Mucosa of descending colon (tissue), 3 donors: ENCODE data around the gene FRAT2. TPM values are rescaled to one million over a fixed set of nuclear protein-coding genes. Genes with fewer than 3 reads are reported as not detected.

ENCODE experiments used
- ATAC-seq: fragments of 200-7000 bp; cut with Tn5 transposase; one replicate; pipeline ENCODE4 v1.9.1; 2020; ENCODE audit warnings: mild to moderate bottlenecking, moderate library complexity
- DNase-seq, 3 donors: peaks; one replicate each; pipeline ENCODE4 v3.0.0-alpha.2; 2020
- H3K36me3 ChIP-seq: fragments of 200-600 bp; one replicate; pipeline ENCODE4 v1.8.0; 2021; ENCODE audit warnings: low read depth, mild to moderate bottlenecking
- H3K4me1 ChIP-seq: fragments of 200-600 bp; one replicate; pipeline ENCODE4 v1.8.0; 2021; ENCODE audit warnings: low read depth, mild to moderate bottlenecking
- H3K4me3 ChIP-seq: fragments of 200-600 bp; one replicate; pipeline ENCODE4 v1.8.0; 2021; ENCODE audit warnings: mild to moderate bottlenecking
- H3K9me3 ChIP-seq: fragments of 200-600 bp; one replicate; pipeline ENCODE4 v1.8.0; 2021; ENCODE audit warnings: mild to moderate bottlenecking
- CTCF ChIP-seq: fragments of 200-600 bp; IDR thresholded peaks from one replicate; pipeline ENCODE4 v1.8.0; 2022; ENCODE audit warnings: antibody characterized with exemption, mild to moderate bottlenecking
- intact Hi-C, 2 donors: fragments of 100-400 bp; cut with DNase I in 1 of 2; cut with micrococcal nuclease in 1 of 2; formaldehyde crosslinking; loops; one replicate each; pipeline versions ENCODE4 v1.11.0 to v1.11.1; 2022; cut with DNase I, micrococcal nuclease
- total RNA-seq, 3 donors: library from RNA; stranded (reverse); fragmentation: NEBNext Ultra II Directional in 2 of 3; extraction: Animal tissue kit (Norgen Biotek cat#: 25700) in 2 of 3; gene quantifications; one replicate each; pipeline versions ENCODE4 v1.2.1 to v1.2.4, GENCODE V29; 2021 to 2023
- donor health status: DM: no; HTN: no; CAD: no; lungs with moderate emphysema.
- donor health status: DM: no; HTN: no; CAD: no.
- donor health status: DM: no; HTN: yes; CAD: no.

The FRAT2 gene
- total RNA-seq, 3 donors from 2014 or later, result 26.2 to 42.5 (median 33.3) TPM

GRCh38 chr10:97314671-97315070, 19.9 kb downstream of the FRAT2 start:
- no peak for TF ChIP-seq CTCF
- no peaks in the 10 kb centered on the region for H3K4me1 ChIP-seq
- ATAC-seq (no peak), DNase-seq (no peak)
- H3K4me3 ChIP-seq, result no peak overlapping the region
- intact Hi-C loops, result no loop called here
- H3K9me3 ChIP-seq, result no peaks in the 10 kb centered on the region
- no peaks in the 10 kb centered on the region for H3K36me3 ChIP-seq

DNA sequence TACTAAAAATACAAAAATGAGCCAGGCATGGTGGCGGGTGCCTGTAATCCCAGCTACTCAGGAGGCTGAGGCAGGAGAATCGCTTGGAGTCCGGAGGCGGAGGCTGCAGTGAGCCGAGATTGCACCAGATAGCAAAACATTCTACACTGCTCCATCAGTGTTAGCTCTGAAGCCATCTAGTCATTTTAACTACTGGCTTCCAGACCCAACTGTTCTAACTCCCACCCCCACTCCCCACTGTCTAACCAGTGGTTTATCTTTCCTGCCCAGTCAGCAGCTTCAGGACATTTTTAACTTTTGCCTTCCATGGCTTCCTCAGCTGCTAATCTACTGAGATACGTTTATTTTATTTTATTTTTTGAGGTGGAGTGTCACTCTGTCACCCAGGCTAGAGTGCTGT, 21.6 kb downstream of the FRAT2 start:
- H3K9me3 ChIP-seq, result no peaks in the 10 kb centered on the region
- DNase-seq, result no peak
- no peak for ATAC-seq
- H3K4me3 ChIP-seq, result no peak overlapping the region
- no peaks in the 10 kb centered on the region for H3K4me1 ChIP-seq
- TF ChIP-seq CTCF, result no peak
- H3K36me3 ChIP-seq, result no peaks in the 10 kb centered on the region
- intact Hi-C loops, result no loop called here

GRCh38 chr10:97311111-97311626, 23.4 kb downstream of the FRAT2 start:
- DNase-seq, result no peak
- intact Hi-C loops, result no loop called here

DNA sequence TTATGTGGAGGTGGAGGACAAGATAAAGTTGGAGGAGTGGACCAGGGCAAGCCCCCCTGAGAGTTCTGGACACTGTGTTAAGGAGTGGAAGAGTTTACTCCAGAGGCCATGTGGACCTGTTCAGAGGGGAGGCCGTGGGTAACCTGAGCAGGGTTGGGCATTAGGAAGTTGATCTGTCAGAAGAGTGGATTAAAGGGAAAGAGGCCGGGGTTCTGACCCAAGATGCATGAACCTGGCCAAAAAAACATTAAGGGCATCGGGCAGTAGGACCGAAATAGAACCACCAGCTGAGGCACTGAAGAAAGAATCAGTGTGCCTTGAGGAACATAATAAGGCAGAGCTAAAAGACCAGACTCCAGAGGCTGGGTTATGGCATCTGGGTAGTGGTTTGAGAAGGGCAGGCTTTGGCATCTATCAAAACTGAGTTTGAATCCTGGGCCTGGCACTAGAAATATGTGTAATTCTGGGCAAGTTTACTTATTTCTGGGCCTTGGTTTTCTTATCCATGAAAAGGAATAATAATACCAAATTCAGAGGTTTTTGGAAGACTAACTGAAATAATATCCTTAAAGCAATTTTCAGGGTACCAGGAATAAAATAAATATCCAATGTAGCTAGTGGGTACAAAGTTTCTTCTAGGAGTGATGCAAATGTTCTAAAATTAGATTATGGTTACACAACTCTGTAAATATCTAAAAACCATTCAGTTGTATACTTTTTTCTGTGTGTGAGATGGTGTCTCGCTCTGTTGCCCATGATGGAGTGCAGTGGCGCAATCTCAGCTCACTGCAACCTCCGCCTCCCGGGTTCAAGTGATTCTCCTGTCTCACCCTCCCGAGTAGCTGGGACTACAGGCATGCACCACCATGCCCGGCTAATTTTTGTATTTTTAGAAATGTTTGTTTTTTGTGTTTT, 26.4 kb downstream of the FRAT2 start:
- TF ChIP-seq CTCF, result no peak
- intact Hi-C loops, result no loop called here
- Histone ChIP-seq H3K4me1 (no peaks in the 10 kb centered on the region), H3K4me3 (no peak overlapping the region), H3K9me3 (no peaks in the 10 kb centered on the region), H3K36me3 (no peaks in the 10 kb centered on the region)
- DNase-seq (no peak), ATAC-seq (no peak)

More at GRCh38 chr10:97311111-97311626, 23.4 kb downstream of the FRAT2 start:
- no peaks in the 10 kb centered on the region for H3K9me3 ChIP-seq
- no peaks in the 10 kb centered on the region for H3K4me1 ChIP-seq
- no peak for ATAC-seq
- TF ChIP-seq CTCF, result no peak
- no peaks in the 10 kb centered on the region for H3K36me3 ChIP-seq
- no peak overlapping the region for H3K4me3 ChIP-seq

GRCh38 chr10:97307441-97307840, 27.1 kb downstream of the FRAT2 start:
- no peak overlapping the region for H3K4me3 ChIP-seq
- H3K4me1 ChIP-seq, result no peaks in the 10 kb centered on the region
- ATAC-seq (no peak), DNase-seq (no peak)
- no peaks in the 10 kb centered on the region for H3K9me3 ChIP-seq
- intact Hi-C loops, result no loop called here
- H3K36me3 ChIP-seq, result no peaks in the 10 kb centered on the region
- no peak for TF ChIP-seq CTCF
